ENCODE measurements around the gene CPA3.

The CPA3 gene, protein sequence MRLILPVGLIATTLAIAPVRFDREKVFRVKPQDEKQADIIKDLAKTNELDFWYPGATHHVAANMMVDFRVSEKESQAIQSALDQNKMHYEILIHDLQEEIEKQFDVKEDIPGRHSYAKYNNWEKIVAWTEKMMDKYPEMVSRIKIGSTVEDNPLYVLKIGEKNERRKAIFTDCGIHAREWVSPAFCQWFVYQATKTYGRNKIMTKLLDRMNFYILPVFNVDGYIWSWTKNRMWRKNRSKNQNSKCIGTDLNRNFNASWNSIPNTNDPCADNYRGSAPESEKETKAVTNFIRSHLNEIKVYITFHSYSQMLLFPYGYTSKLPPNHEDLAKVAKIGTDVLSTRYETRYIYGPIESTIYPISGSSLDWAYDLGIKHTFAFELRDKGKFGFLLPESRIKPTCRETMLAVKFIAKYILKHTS

DNA sequence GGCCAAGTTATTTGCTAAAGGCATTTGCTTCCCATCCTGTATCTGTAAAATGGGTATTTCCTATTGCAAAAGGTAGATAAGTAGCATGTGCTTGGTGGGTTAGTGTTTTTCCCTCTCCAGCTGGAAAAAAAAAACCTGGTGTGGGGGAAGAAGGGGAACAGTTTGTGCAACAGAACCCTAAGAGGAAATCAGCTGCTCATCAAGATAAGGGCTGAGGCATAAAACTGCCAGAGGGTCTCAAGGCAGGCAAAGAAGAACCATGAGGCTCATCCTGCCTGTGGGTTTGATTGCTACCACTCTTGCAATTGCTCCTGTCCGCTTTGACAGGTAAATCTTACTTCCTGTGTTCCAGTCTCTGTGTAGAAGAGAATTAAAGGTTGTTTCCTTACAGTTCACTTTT is at the start of gene CPA3:
TSS of gene CPA3 (plus strand) at position 248 of the 400 bp plus-strand sequence. CDS start at position 260, 12 bp downstream.
- Histone ChIP-seq H3K4me3 (ENCODE audit: severe bottlenecking) (no peak within 1 kb of the TSS), H3K9me3 (ENCODE audit: severe bottlenecking) (no peaks in the 10 kb centered on the region), H3K27me3 (ENCODE audit: insufficient read depth, poor library complexity, severe bottlenecking) (no peaks in the 10 kb centered on the region), H3K36me3 (ENCODE audit: low read depth) (no peaks in the 10 kb centered on the region), H3K4me1 (ENCODE audit: insufficient read depth, poor library complexity, severe bottlenecking) (no peaks in the 10 kb centered on the region), H3K27ac (ENCODE audit: poor library complexity, severe bottlenecking) (no peak within 1 kb of the TSS)
- TF ChIP-seq, protein P1, sequence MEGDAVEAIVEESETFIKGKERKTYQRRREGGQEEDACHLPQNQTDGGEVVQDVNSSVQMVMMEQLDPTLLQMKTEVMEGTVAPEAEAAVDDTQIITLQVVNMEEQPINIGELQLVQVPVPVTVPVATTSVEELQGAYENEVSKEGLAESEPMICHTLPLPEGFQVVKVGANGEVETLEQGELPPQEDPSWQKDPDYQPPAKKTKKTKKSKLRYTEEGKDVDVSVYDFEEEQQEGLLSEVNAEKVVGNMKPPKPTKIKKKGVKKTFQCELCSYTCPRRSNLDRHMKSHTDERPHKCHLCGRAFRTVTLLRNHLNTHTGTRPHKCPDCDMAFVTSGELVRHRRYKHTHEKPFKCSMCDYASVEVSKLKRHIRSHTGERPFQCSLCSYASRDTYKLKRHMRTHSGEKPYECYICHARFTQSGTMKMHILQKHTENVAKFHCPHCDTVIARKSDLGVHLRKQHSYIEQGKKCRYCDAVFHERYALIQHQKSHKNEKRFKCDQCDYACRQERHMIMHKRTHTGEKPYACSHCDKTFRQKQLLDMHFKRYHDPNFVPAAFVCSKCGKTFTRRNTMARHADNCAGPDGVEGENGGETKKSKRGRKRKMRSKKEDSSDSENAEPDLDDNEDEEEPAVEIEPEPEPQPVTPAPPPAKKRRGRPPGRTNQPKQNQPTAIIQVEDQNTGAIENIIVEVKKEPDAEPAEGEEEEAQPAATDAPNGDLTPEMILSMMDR (IDR thresholded peaks at IDR 0.05; ENCODE audit: poor library complexity, severe bottlenecking): no peak
- ATAC-seq (ENCODE audit: low read depth) (no peak), DNase-seq (ENCODE audit: low spot score) (no peak)

DNA sequence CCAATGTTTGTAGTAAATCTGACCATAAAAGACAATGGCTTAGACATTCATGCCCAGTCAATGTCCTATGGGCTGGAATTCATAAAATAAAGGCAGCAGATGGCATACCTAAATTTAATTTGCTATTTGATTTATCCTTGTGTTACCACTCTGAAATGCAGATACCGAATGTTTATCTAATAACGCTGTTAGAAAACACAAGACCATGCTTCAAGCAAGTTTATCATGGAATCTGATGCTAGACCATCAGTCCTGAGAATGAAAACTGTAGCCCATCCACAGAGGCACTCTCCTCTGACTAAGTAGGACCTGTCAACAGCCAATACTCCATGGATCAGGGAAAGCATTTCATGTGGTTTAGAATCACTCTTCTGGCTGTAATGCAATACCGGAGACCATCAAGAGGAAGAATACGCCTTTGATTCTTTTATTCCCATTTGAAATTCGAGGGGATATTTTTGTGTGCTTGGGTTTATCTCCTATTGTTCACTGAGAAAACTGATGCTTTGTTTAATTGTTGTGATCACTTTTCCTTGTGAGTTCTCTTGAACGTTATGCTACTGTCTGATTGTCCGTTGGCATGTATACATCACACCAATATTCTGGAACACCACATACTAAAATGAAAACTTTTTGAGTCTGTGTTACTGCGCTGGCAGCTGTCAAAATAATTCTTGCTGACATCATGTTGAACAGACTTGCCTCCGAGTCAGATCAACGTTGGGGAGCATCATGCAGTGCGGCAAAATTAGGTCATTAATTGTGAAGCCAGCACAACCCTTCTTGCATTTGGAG is 49.6 kb upstream of the CPA3 start:
- no peak overlapping the region for H3K27ac ChIP-seq (ENCODE audit: poor library complexity, severe bottlenecking)
- no peaks in the 10 kb centered on the region for H3K9me3 ChIP-seq (ENCODE audit: severe bottlenecking)
- TF ChIP-seq, protein P1 (IDR thresholded peaks at IDR 0.05; ENCODE audit: poor library complexity, severe bottlenecking): no peak
- no peaks in the 10 kb centered on the region for H3K36me3 ChIP-seq (ENCODE audit: low read depth)
- DNase-seq (ENCODE audit: low spot score) (no peak), ATAC-seq (ENCODE audit: low read depth) (no peak)
- peaks cover 20% of the 10 kb centered on the region for H3K27me3 ChIP-seq (ENCODE audit: insufficient read depth, poor library complexity, severe bottlenecking)
- no peak overlapping the region for H3K4me3 ChIP-seq (ENCODE audit: severe bottlenecking)
- no peaks in the 10 kb centered on the region for H3K4me1 ChIP-seq (ENCODE audit: insufficient read depth, poor library complexity, severe bottlenecking)

DNA sequence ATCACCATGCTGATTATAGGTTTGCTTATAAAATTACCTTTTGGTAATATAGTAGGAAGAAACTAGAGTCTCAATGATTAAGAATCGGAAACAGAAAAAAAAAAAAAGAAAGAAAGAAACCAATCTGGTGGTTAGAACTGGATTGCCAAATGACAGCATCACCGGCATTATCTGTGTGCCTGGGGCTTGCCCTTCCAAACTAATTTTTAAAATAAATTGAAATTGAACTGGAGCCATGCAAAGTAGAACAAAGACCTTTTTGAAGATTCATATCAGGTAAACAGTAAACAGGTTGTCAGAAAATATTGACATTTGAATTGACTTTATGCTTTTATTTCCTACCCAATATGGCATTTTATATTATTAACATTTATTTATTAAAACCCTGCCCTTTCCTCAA is 48.7 kb upstream of the CPA3 start:
- ATAC-seq (ENCODE audit: low read depth) (no peak), DNase-seq (ENCODE audit: low spot score) (no peak)
- Histone ChIP-seq H3K27ac (ENCODE audit: poor library complexity, severe bottlenecking) (no peak overlapping the region), H3K4me1 (ENCODE audit: insufficient read depth, poor library complexity, severe bottlenecking) (no peaks in the 10 kb centered on the region), H3K36me3 (ENCODE audit: low read depth) (no peaks in the 10 kb centered on the region), H3K4me3 (ENCODE audit: severe bottlenecking) (no peak overlapping the region), H3K27me3 (ENCODE audit: insufficient read depth, poor library complexity, severe bottlenecking) (peaks cover 20% of the 10 kb centered on the region), H3K9me3 (ENCODE audit: severe bottlenecking) (no peaks in the 10 kb centered on the region)
- TF ChIP-seq, protein P1 (IDR thresholded peaks at IDR 0.05; ENCODE audit: poor library complexity, severe bottlenecking): no peak

DNA sequence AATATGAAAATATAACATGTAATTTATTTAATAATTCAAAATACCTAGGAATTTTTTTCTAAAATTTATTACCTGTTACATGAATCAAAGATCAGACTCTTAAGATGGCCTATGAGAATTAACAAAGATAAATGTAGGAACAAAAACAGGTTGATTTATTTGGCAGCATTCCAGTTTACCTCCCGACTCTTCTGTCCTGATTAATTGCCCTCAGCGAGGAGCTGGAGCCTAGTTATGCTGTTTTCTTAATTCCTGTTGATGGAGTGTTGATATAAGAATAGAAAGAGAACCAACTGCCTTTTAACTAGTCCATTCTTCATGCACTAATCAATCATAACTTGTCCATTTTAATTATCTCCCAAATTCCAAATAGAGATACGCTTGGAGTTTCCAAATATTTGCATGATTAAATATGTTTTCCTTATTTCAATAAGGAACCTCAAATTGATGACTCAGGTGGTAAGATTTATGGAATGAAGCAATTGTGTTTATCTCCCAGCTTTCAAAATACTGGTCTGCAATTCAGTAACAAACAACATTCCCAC is 48.0 kb upstream of the CPA3 start:
- H3K27ac ChIP-seq (ENCODE audit: poor library complexity, severe bottlenecking): no peak overlapping the region
- peaks cover 20% of the 10 kb centered on the region for H3K27me3 ChIP-seq (ENCODE audit: insufficient read depth, poor library complexity, severe bottlenecking)
- no peak overlapping the region for H3K4me3 ChIP-seq (ENCODE audit: severe bottlenecking)
- H3K9me3 ChIP-seq (ENCODE audit: severe bottlenecking): no peaks in the 10 kb centered on the region
- H3K36me3 ChIP-seq (ENCODE audit: low read depth): no peaks in the 10 kb centered on the region
- DNase-seq (ENCODE audit: low spot score) (no peak), ATAC-seq (ENCODE audit: low read depth) (no peak)
- TF ChIP-seq, protein P1 (IDR thresholded peaks at IDR 0.05; ENCODE audit: poor library complexity, severe bottlenecking): no peak
- H3K4me1 ChIP-seq (ENCODE audit: insufficient read depth, poor library complexity, severe bottlenecking): no peaks in the 10 kb centered on the region

All from RWPE2 (cell line).